DMS114 treated with DMSO at 0.1 percent for 48 hours (cell line): ENCODE data around the gene CIAO2A.
"Not testable (repeated sequence)": the region's sequence is repeated elsewhere in the genome, so short reads cannot be mapped to it uniquely, and the experiment has no call there.

ENCODE experiments used
- DNase-seq: peaks from one replicate; lab custom pipeline; 2025; ENCODE audit not compliant: unreplicated experiment; lab: John Stamatoyannopoulos, UW

Gene CIAO2A, protein sequence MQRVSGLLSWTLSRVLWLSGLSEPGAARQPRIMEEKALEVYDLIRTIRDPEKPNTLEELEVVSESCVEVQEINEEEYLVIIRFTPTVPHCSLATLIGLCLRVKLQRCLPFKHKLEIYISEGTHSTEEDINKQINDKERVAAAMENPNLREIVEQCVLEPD

GRCh38 chr15:64093627-64094417, at the start of gene CIAO2A:
TSS of gene CIAO2A (minus strand) at chr15:64093838. CDS start at chr15:64093768, 70 bp downstream.
- peak; percentile 100 for DNase-seq

GRCh38 chr15:64143276-64143675, 49.6 kb upstream of the CIAO2A start:
- no peak for DNase-seq

GRCh38 chr15:64141798-64142512, 48.3 kb upstream of the CIAO2A start:
- no peak for DNase-seq

- DNase-seq = no peak
Measured at GRCh38 chr15:64138331-64138941, 44.8 kb upstream of the CIAO2A start.

DNA sequence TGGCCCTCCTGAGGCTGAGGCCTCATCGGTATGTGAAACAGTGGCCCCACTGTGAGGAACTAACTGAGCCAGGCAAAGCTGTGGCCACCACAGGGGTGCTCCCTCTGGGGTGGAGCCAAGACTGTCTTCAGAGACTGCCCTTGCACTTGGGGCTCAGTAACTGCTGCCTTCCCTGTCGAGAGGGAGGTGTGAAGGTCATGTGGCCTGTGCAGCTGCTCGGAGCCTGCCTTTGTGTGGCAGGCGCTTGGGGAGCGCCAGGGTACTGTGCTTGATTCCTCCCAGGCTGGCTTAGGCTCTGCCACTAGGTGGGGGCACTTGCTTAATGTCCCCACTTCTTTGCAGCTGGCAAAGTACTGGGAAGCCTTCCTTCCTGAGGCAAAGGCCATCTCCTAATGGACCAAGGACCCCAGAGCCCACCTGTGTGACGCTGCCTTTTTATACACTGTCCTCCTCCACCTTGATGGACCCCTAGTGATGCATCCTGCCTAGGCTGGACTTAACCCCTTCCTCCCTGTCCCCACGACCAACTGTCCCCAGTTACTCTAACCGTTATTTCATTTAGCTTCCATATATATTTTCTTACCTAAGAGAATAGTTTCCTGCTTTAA, 43.7 kb upstream of the CIAO2A start:
- DNase-seq = no peak

DNA sequence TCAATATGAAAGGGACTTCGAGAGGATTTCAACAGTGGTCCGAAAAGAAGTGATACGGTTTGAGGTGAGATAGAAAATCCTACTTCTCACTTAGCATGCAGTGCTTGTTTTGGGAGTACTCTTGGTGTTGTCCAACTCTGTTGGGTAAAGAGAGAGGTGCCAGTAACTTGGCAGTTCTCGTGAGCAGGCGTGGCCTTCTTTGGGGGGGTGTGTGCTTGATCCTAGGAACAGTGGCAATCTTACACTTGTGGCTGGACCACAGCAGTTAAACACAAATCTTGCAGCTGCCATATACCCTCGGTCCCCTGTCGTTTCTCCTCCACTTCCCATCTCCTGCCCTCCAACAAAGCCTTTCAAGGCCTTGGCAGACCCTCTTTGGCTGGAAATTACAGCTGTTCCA, 42.7 kb upstream of the CIAO2A start:
- no peak for DNase-seq

DNA sequence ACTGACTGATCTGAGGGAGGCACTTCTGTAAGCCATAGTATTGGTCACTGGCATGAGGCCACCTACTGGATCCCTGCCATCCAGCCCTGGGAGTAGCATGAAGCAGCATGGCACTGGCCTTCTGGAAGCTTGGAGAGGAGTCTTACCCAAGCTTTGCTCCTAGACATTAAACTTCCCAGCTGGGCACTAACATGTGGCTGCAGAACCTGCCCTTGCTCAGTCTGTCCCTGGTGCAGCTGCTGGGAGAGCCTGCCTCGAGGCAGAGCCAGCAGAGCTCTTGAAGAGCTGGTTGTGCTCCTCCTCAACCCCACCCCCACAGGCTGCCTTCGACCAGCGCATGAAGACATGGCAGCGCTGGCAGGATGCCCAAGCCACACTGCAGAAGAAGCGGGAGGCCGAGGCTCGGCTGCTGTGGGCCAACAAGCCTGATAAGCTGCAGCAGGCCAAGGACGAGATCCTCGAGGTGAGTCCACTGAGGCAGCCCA, 40.7 kb upstream of the CIAO2A start:
- no peak for DNase-seq

DNA sequence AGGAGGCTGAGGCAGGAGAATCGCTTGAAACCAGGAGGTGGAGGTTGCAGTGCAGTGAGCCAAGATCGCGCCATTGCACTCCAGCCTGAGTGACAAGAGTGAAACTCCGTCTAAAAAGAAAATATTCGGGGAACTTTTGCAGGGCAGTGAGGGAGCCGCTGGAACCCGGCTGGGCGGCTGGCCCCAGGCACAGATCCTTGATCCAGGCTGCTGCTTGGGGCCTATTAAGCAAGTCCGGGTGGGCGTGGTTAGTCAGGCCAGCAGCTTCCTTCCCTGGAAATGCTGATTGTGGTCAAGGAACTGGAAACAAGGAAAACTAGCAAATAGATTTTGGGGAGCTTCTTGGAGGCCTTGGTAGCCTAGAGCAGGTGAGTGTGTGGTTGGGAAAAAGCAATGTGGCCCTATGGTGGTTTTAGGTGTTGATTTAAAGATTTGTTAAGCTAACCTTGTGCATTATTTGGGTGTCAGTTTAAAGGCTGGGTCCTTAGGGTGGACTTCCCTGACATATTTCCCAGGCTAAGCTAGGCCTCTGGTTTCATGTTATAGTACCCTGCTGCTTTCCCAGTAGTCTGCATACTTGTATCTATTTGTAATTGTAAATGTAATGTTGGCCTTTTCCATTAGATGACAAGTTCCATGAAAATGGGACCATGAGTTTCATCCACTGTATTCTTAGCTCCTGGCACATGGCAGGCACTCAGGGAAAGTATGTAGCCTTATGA, 40.1 kb upstream of the CIAO2A start:
- DNase-seq = no peak

- DNase-seq = no peak
Measured at GRCh38 chr15:64132217-64132616, 38.6 kb upstream of the CIAO2A start.

GRCh38 chr15:64131547-64131946, 37.9 kb upstream of the CIAO2A start:
- DNase-seq = no peak

DNA sequence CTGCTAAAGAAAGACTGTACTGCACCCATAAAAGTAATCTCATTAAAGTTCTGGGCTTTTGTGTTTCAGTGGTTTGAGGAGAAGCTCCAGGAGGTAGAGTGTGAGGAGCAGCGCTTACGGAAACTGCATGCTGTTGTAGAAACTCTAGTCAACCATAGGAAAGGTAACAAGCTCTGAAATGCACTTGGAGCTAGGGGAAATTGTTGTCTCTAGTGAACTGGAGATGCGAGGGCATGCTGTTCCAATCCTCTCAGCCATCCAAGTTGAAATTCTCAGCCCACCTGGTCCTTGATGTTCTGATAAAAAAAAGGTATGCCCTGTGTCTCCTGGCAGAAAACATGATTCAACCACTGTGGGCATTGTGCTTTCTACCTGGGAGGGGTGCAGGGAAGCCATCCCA, 36.5 kb upstream of the CIAO2A start:
- no peak for DNase-seq

- no peak for DNase-seq
Measured at GRCh38 chr15:64127521-64128270, 34.1 kb upstream of the CIAO2A start.

DNA sequence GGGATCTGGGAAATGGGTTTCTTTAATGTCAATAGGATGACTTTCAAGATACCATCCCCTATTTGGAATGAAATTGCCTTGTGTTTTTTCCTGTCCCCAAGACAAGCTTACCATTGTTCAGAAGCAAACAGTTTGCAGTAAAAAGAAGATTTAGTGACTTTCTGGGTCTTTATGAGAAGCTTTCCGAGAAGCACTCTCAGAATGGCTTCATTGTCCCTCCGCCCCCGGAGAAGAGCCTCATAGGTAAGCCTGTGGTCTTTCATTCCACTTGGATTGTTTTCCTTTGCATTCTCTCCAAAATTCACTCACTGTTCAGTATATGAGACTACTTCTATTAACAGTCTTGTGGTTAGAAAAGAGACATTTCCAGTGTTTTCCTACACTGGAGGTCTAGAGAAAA, 32.3 kb upstream of the CIAO2A start:
- DNase-seq = no peak

GRCh38 chr15:64122936-64123351, 29.3 kb upstream of the CIAO2A start:
- DNase-seq = no peak

DNA sequence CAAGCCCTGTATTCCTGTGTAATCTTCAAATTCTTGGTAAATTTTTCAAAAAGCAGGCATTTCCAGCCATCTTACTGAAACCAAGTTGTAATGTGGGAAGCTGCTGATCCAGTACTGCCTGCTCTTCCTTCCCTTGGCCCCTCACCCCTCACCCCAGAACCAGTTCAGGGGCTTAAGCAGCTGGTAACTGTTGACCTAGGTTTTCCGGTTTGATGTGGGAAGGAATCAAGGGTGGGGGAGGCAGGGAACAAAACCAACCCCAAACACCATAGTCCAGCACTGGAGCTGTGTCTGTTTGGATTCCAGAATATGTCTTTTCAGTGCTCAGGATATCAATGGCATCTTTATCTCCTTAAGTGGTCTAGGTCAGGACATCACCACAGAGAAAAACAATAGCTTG, 28.8 kb upstream of the CIAO2A start:
- no peak for DNase-seq

DNA sequence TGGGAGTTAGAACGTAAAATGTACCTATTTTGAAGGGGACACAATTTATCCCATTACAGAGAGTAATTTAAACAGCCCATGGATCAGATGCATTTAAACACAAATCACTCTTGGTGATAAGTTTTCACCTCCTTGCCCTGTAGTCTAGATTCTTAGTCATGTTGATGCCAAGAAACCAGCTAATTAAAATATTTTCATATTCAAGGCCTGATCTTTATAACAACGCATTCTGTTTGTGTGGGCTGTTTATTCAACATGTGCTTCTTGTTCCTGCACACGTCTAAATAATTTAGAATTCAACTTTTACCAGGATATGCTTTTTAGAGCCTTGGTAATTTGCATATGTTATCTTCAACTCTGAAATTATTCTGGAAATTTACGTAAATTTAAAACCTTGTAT, 28.0 kb upstream of the CIAO2A start:
- no peak for DNase-seq

GRCh38 chr15:64120322-64120721, 26.7 kb upstream of the CIAO2A start:
- DNase-seq = not testable (repeated sequence)

- DNase-seq = no peak
Measured at GRCh38 chr15:64117759-64118487, 24.3 kb upstream of the CIAO2A start.

GRCh38 chr15:64112904-64113303, 19.3 kb upstream of the CIAO2A start:
- no peak for DNase-seq
